GM12878 (cell line): ENCODE data around the gene IGF2BP1. TPM values are rescaled to one million over a fixed set of nuclear protein-coding genes. Genes with fewer than 3 reads are reported as not detected.

Experiments used
- ATAC-seq: fragments of 200-7000 bp; cut with Tn5 transposase; 3 replicates; pipeline ENCODE4 v1.9.1; 2020; ENCODE audit warnings: mild to moderate bottlenecking, moderate library complexity
- BruUV-seq: library from RNA; stranded (reverse); fragments of 400-500 nt; replicated peaks from 2 replicates; lab custom pipeline; 2021; lab: Mats Ljungman, UMichigan
- CTCF ChIA-PET: fragments of 300-600 bp; sonication (Branson Sonifier 250); formaldehyde crosslinking; extraction: SDS; loops from one replicate; lab custom pipeline; 2021; ENCODE audit warnings: inconsistent platforms; lab: Yijun Ruan, JAX
- POLR2A ChIA-PET: fragments of 350-600 bp; formaldehyde crosslinking; extraction: SDS; loops from one replicate; lab custom pipeline; 2021; ENCODE audit warnings: inconsistent platforms; lab: Charles Lee
- RAD21 ChIA-PET: fragments of 300-600 bp; sonication (Branson Sonifier 250); formaldehyde crosslinking; loops from one replicate; lab custom pipeline; 2023; ENCODE audit warnings: antibody characterized with exemption; ENCODE audit not compliant: unreplicated experiment; lab: Charles Lee
- SMC1A ChIA-PET: fragments of 300-600 bp; sonication (Branson Sonifier 250); formaldehyde crosslinking; loops from one replicate; lab custom pipeline; 2023; ENCODE audit not compliant: unreplicated experiment, uncharacterized antibody; lab: Charles Lee
- DNase-seq: peaks from one replicate; pipeline ENCODE4 v3.0.0-alpha.2; 2011; ENCODE audit warnings: low read depth, low spot score
- FAIRE-seq: peaks from 3 replicates; lab custom pipeline; 2011; peaks lifted over from hg19 to GRCh38; lab: Jason Lieb, UNC
- H2AFZ ChIP-seq: 2 replicates; pipeline ENCODE4 v1.6.0; 2011; ENCODE audit warnings: low read depth, low read length, control low read depth; ENCODE audit not compliant: control insufficient read depth
- H3K27ac ChIP-seq: 2 replicates; pipeline ENCODE4 v1.5.1; 2011; ENCODE audit warnings: control low read depth; ENCODE audit not compliant: control insufficient read depth, insufficient read depth
- H3K27me3 ChIP-seq, 2 experiments: replicated peaks in 1 of 2; 2 replicates each; pipeline versions ENCODE4 v1.6.0 to v1.6.1; 2011; ENCODE audit warnings: low read length in 1 of 2; ENCODE audit not compliant: control insufficient read depth in 2 of 2, insufficient read depth in 2 of 2
- H3K36me3 ChIP-seq, 2 experiments: 2 replicates each; pipeline ENCODE4 v1.5.1; 2011; ENCODE audit warnings: low read length in 1 of 2; ENCODE audit not compliant: control insufficient read depth in 2 of 2, insufficient read depth in 2 of 2
- H3K4me1 ChIP-seq: 2 replicates; pipeline ENCODE4 v1.6.1; 2011; ENCODE audit warnings: mild to moderate bottlenecking, low read length, moderate library complexity, mixed read lengths; ENCODE audit not compliant: control insufficient read depth, insufficient read depth
- H3K4me2 ChIP-seq: 2 replicates; pipeline ENCODE4 v1.6.0; 2011; ENCODE audit warnings: control low read depth; ENCODE audit not compliant: control insufficient read depth, insufficient read depth
- H3K4me3 ChIP-seq: fragments of 200-600 bp; sonication (generic); 2 replicates; pipeline ENCODE4 v1.5.1; 2016
- H3K79me2 ChIP-seq: 2 replicates; pipeline ENCODE4 v1.6.0; 2011; ENCODE audit warnings: low read length; ENCODE audit not compliant: control insufficient read depth, insufficient read depth
- H3K9ac ChIP-seq: 2 replicates; pipeline ENCODE4 v1.8.0; 2011; ENCODE audit warnings: low read length, control low read depth, mixed read lengths; ENCODE audit not compliant: control insufficient read depth, insufficient read depth
- H3K9me3 ChIP-seq: replicated peaks from 3 replicates; pipeline ENCODE4 v1.5.1; 2011; ENCODE audit warnings: mild to moderate bottlenecking, low read length; ENCODE audit not compliant: control insufficient read depth, insufficient read depth
- H4K20me1 ChIP-seq: 2 replicates; pipeline ENCODE4 v1.6.0; 2011; ENCODE audit not compliant: control insufficient read depth, insufficient read depth
- CEBPB ChIP-seq, 2 experiments: fragments of 150-350 bp in 1 of 2; IDR thresholded peaks; 2 replicates each; pipeline ENCODE4 v1.6.1; 2012 to 2014; ENCODE audit warnings: low read depth in 2 of 2, low read length in 2 of 2, borderline replicate concordance in 1 of 2, inconsistent platforms in 1 of 2
- EGR1 ChIP-seq, 2 experiments: IDR thresholded peaks; 1 replicate in 1 of 2; 2 replicates in 1 of 2; pipeline ENCODE4 v1.6.1; 2011 to 2012; ENCODE audit warnings: low read depth in 2 of 2, low read length in 2 of 2, borderline replicate concordance in 1 of 2, mild to moderate bottlenecking in 1 of 2, moderate library complexity in 1 of 2
- EP300 ChIP-seq, 2 experiments: fragments of 150-350 bp in 1 of 2; IDR thresholded peaks; 2 replicates each; pipeline ENCODE4 v1.6.1; 2011 to 2012; ENCODE audit warnings: low read depth in 2 of 2, low read length in 2 of 2, borderline replicate concordance in 1 of 2, improper control_type of control experiment in 1 of 2, inconsistent platforms in 1 of 2; ENCODE audit not compliant: control insufficient read depth in 1 of 2
- HDAC2 ChIP-seq: fragments of 200-600 bp; sonication (generic); IDR thresholded peaks from 2 replicates; pipeline ENCODE4 v1.6.1; 2017
- MEF2A ChIP-seq: IDR thresholded peaks from 2 replicates; pipeline ENCODE4 v1.6.1; 2011; ENCODE audit warnings: low read depth, mild to moderate bottlenecking, low read length, moderate library complexity; ENCODE audit not compliant: insufficient read depth
- MTA2 ChIP-seq: fragments of 450-650 bp; IDR thresholded peaks from 2 replicates; pipeline ENCODE4 v1.6.1; 2016; ENCODE audit warnings: low read depth, mild to moderate bottlenecking, moderate library complexity
- RCOR1 ChIP-seq: conservative IDR thresholded peaks from 2 replicates; pipeline ENCODE4 v1.6.1; 2012; ENCODE audit warnings: low read depth, low read length, improper control_type of control experiment
- SREBF2 ChIP-seq: IDR thresholded peaks from 2 replicates; pipeline ENCODE4 v1.6.1; 2012; ENCODE audit warnings: mild to moderate bottlenecking, low read length
- SUZ12 ChIP-seq: fragments of 200-600 bp; sonication (generic); IDR thresholded peaks from one replicate; pipeline ENCODE4 v1.6.1; 2018; ENCODE audit warnings: antibody characterized with exemption, mild to moderate bottlenecking; ENCODE audit not compliant: unreplicated experiment
- YBX1 ChIP-seq: fragments of 450-650 bp; IDR thresholded peaks from 2 replicates; pipeline ENCODE4 v1.6.1; 2016; ENCODE audit warnings: antibody characterized with exemption
- WGBS: methylation state at CpG from one replicate; pipeline ENCODE4 v1.1.6; 2016; ENCODE audit warnings: low lambda C conversion rate; ENCODE audit not compliant: insufficient replicate concordance, insufficient coverage; ENCODE audit errors: missing lambda C conversion rate; 5-methylcytosine and 5-hydroxymethylcytosine counted together
- in situ Hi-C: fragments of 300-500 bp; cut with MboI; formaldehyde crosslinking; loops from 9 replicates; pipeline ENCODE4 v1.14.3; 2018; ENCODE audit warnings: mixed read lengths
- intact Hi-C: fragments of 100-400 bp; cut with micrococcal nuclease; formaldehyde crosslinking; loops from one replicate; pipeline ENCODE4 v1.14.2; 2022; ENCODE audit not compliant: unreplicated experiment
- polyA plus RNA-seq, 11 experiments: library from polyadenylated mRNA; depleted of rRNA in 4 of 11; unstranded in 6 of 11; stranded (reverse) in 5 of 11; fragments of >200 nt; fragmentation: Nextera tagmentation in 4 of 11; fragmentation: Illumina TruSeq in 1 of 11; extraction: Ambion mirVana in 4 of 11; extraction: Trizol in 1 of 11; gene quantifications; 1 replicate in 1 of 11; 2 replicates in 10 of 11; pipeline versions ENCODE4 v1.2.1 to v1.2.3, GENCODE V29; 2011 to 2016; ENCODE audit warnings: inconsistent platforms in 2 of 11, missing spikeins in 2 of 11, low read depth in 1 of 11
- total RNA-seq, 4 experiments: library from RNA; depleted of rRNA in 3 of 4; stranded (reverse); fragments of >200 nt in 3 of 4; fragmentation: Illumina TruSeq in 1 of 4; extraction: Trizol in 1 of 4; gene quantifications; 2 replicates each; pipeline versions ENCODE4 v1.2.1 to v1.2.3, GENCODE V29; 2013 to 2021
- TF ChIP-seq, protein P1 (sequence below): fragments of 450-650 bp; IDR thresholded peaks from 2 replicates; pipeline ENCODE4 v1.6.1; 2016; ENCODE audit warnings: mild to moderate bottlenecking
- TF ChIP-seq, protein P2 (sequence below): IDR thresholded peaks from 2 replicates; pipeline ENCODE4 v1.6.1; 2012; ENCODE audit warnings: mild to moderate bottlenecking, low read depth, low read length

IGF2BP1 gene
- total and polyA plus RNA-seq, 10 of the 15 experiments (the other 5 are each of a cell fraction or from before 2014, with no cell fraction given): 0.04 to 2.4 (median 0.13) TPM; not detected in 1

- no peaks in the 10 kb centered on the region for H3K4me1 ChIP-seq
- no peak for ATAC-seq
- H2AFZ ChIP-seq: no peak overlapping the region
- CTCF ChIA-PET: no interaction called here
- no peak for FAIRE-seq
- H3K4me3 ChIP-seq: no peak overlapping the region
- no peaks in the 10 kb centered on the region for H3K36me3 ChIP-seq
- 56% methylated on average over 7 of the region's 7 CpGs for WGBS
- RAD21 ChIA-PET: no interaction called here
- intact Hi-C loops: no loop called here
- no peaks in the 10 kb centered on the region for H4K20me1 ChIP-seq
- DNase-seq: no peak
- TF ChIP-seq YBX1 (no peak), MTA2 (no peak), RCOR1 (no peak), SUZ12 (no peak), HDAC2 (no peak), EGR1 (IDR thresholded peaks at IDR 0.05; ENCODE audit: borderline replicate concordance in 1 of 2, low read depth in 2 of 2, low read length in 2 of 2) (no peak), SREBF2 (no peak), CEBPB (IDR thresholded peaks at IDR 0.05; ENCODE audit: borderline replicate concordance in 1 of 2, low read depth in 2 of 2, low read length in 2 of 2) (no peak), MEF2A (no peak), EP300 (IDR thresholded peaks at IDR 0.05; ENCODE audit: borderline replicate concordance in 1 of 2, control insufficient read depth in 1 of 2, low read depth in 2 of 2, low read length in 2 of 2) (no peak)
- TF ChIP-seq, protein P1, sequence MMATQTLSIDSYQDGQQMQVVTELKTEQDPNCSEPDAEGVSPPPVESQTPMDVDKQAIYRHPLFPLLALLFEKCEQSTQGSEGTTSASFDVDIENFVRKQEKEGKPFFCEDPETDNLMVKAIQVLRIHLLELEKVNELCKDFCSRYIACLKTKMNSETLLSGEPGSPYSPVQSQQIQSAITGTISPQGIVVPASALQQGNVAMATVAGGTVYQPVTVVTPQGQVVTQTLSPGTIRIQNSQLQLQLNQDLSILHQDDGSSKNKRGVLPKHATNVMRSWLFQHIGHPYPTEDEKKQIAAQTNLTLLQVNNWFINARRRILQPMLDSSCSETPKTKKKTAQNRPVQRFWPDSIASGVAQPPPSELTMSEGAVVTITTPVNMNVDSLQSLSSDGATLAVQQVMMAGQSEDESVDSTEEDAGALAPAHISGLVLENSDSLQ: no peak
- TF ChIP-seq, protein P2, sequence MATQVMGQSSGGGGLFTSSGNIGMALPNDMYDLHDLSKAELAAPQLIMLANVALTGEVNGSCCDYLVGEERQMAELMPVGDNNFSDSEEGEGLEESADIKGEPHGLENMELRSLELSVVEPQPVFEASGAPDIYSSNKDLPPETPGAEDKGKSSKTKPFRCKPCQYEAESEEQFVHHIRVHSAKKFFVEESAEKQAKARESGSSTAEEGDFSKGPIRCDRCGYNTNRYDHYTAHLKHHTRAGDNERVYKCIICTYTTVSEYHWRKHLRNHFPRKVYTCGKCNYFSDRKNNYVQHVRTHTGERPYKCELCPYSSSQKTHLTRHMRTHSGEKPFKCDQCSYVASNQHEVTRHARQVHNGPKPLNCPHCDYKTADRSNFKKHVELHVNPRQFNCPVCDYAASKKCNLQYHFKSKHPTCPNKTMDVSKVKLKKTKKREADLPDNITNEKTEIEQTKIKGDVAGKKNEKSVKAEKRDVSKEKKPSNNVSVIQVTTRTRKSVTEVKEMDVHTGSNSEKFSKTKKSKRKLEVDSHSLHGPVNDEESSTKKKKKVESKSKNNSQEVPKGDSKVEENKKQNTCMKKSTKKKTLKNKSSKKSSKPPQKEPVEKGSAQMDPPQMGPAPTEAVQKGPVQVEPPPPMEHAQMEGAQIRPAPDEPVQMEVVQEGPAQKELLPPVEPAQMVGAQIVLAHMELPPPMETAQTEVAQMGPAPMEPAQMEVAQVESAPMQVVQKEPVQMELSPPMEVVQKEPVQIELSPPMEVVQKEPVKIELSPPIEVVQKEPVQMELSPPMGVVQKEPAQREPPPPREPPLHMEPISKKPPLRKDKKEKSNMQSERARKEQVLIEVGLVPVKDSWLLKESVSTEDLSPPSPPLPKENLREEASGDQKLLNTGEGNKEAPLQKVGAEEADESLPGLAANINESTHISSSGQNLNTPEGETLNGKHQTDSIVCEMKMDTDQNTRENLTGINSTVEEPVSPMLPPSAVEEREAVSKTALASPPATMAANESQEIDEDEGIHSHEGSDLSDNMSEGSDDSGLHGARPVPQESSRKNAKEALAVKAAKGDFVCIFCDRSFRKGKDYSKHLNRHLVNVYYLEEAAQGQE: no peak
- TF ChIP-seq, all 136 proteins: peak for 0
- no TSS peak for BruUV-seq
- H3K79me2 ChIP-seq: no peaks in the 10 kb centered on the region
- no peaks in the 10 kb centered on the region; the same call in 2 of the 3 replicates for H3K9me3 ChIP-seq
- ChIA-PET SMC1A (no interaction called here), POLR2A (interaction anchor here (0.6 kb wide), 1 partner anchor 1746 kb away, joined by 3 read pairs; no protein-coding TSS in a partner anchor)
- no peak overlapping the region for H3K4me2 ChIP-seq
- no peaks in the 10 kb centered on the region; a peak in 1 of 4 replicates for H3K27me3 ChIP-seq
- no peak overlapping the region for H3K9ac ChIP-seq
- in situ Hi-C loops: no loop called here
- H3K27ac ChIP-seq: no peak overlapping the region
Measured at GRCh38 chr17:49089094-49089493, 91.9 kb downstream of the IGF2BP1 start.
